Mesenteric fat pad (tissue), 1 donor: ENCODE data around the gene NBPF4. TPM values are rescaled to one million over a fixed set of nuclear protein-coding genes. Genes with fewer than 3 reads are reported as not detected.

Experiments
- total RNA-seq: library from RNA; stranded (reverse); fragmentation: NEBNext Ultra II Directional; extraction: Animal tissue kit (Norgen Biotek cat#: 25700); gene quantifications from one replicate; pipeline ENCODE4 v1.2.1, GENCODE V29; 2021
- donor health status: DM: yes; HTN: yes; CAD: no.

NBPF4 gene
- total RNA-seq, 1 donor from 2014 or later: not detected

Other genes with a start within 250 kb of the NBPF4 start
- gene SLC25A24, start 43.7 kb downstream of the NBPF4 start, total RNA-seq: 41.1 TPM
- gene NBPF6, start 206.3 kb upstream of the NBPF4 start, total RNA-seq: not detected